ENCODE results near the gene SEMA3A.

The SEMA3A gene

DNA sequence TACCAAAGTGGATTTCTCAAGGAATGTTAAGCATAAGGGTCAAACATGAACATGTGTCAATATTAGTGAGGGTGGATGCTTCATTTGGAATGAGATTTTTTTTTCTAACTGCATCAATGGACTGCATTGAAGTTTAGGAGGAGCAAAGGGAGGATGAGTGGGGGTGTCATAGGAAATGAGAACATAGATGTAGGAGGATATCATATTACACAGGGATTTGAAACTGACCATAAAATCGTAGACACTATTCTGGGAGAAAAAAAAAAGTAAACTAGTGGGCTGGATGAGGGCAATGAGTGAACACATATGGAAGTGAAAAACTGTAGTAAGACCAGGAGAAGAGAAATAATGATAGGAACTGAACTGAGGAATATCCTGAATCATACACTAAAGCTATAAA, 109.4 kb downstream of the SEMA3A start:
- TF ChIP-seq CTCF (IDR thresholded peaks at IDR 0.05), result no peak

DNA sequence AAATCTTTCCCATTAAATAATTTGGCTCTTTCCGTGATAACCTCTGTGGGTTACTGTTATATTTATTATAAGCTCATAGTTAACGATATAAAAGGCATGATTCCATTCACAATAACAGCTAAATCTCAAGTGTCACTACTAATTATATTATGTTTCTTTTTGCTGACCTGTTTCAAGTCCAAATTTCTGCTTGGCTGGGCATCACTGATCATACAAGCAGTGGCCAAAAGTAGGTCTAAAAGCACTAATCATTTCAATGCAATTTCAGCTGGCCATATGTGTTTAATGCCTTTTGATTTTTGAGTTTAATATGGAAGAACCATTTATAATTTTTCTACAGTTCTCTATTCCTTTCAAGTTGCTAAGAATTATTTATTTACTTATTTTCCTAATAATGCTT, 110.7 kb downstream of the SEMA3A start:
- TF ChIP-seq CTCF (IDR thresholded peaks at IDR 0.05), result no peak

- no peak for TF ChIP-seq CTCF (IDR thresholded peaks at IDR 0.05)
These were observed 112.5 kb downstream of the SEMA3A start for GRCh38 chr7:84081973-84082522.

- no peak for TF ChIP-seq CTCF (IDR thresholded peaks at IDR 0.05)
These were observed 117.3 kb downstream of the SEMA3A start for GRCh38 chr7:84077336-84077735.

GRCh38 chr7:84076219-84076618, 118.4 kb downstream of the SEMA3A start:
- TF ChIP-seq CTCF (IDR thresholded peaks at IDR 0.05), result no peak

GRCh38 chr7:84073186-84073875, 121.3 kb downstream of the SEMA3A start:
- no peak for TF ChIP-seq CTCF (IDR thresholded peaks at IDR 0.05)

- TF ChIP-seq CTCF (IDR thresholded peaks at IDR 0.05), result no peak
These were observed 123.8 kb downstream of the SEMA3A start for GRCh38 chr7:84070770-84071169.

All from LNCAP (cell line).